ENCODE measurements around the gene ZBTB32.
"Not testable (repeated sequence)": the region's sequence is repeated elsewhere in the genome, so short reads cannot be mapped to it uniquely, and the experiment has no call there.

Gene ZBTB32

DNA sequence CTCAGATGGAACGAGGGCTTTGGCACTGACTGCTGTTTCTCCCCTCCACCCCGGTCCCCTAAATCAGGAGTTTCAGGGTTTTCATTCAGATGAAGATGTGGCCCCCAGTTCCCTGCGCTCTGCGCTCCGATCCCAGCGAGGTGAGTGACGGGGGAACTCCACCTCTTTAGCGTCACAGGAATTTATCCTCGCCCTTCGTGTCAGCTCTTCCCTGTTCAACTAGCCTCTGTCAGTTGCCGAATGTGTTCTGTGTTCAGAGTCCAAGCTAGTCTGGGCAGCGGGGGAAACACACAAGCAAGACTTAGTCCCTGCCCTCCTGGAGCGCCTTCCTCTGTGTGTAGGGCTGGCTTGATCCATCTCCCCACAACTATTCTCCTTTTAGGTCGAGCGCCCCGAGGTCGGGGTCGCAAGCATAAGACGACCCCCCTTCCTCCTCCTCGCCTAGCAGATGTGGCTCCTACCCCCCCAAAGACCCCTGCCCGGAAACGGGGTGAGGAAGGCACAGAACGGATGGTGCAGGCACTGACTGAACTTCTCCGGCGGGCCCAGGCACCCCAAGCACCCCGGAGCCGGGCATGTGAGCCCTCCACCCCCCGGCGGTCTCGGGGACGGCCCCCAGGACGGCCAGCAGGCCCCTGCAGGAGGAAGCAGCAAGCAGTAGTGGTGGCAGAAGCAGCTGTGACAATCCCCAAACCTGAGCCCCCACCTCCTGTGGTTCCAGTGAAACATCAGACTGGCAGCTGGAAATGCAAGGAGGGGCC lies 15.2 kb downstream of the ZBTB32 start:
- in situ Hi-C loops (cut with MboI; ENCODE audit: low sequenced_read_pairs) = no loop called here

DNA sequence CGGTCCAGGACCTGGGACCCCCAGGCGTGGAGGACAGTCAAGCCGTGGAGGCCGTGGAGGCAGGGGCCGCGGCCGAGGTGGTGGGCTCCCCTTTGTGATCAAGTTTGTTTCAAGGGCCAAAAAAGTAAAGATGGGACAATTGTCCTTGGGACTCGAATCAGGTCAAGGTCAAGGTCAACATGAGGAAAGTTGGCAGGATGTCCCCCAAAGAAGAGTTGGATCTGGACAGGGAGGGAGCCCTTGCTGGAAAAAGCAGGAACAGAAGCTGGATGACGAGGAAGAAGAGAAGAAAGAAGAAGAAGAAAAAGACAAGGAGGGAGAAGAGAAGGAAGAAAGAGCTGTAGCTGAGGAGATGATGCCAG lies 15.8 kb downstream of the ZBTB32 start:
- in situ Hi-C loops (cut with MboI; ENCODE audit: low sequenced_read_pairs) = no loop called here

GRCh38 chr19:35720648-35721047 lies 16.3 kb downstream of the ZBTB32 start:
- in situ Hi-C loops (cut with MboI; ENCODE audit: low sequenced_read_pairs) = no loop called here

DNA sequence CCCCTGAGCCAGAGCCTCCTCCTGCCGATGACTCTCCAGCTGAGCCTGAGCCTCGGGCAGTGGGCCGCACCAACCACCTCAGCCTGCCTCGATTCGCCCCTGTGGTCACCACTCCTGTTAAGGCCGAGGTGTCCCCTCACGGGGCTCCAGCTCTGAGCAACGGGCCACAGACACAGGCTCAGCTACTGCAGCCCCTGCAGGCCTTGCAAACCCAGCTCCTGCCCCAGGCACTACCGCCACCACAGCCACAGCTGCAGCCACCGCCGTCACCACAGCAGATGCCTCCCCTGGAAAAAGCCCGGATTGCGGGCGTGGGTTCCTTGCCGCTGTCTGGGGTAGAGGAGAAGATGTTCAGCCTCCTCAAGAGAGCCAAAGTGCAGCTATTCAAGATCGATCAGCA lies 17.0 kb downstream of the ZBTB32 start:
- in situ Hi-C loops (cut with MboI; ENCODE audit: low sequenced_read_pairs) = no loop called here

- in situ Hi-C loops (cut with MboI; ENCODE audit: low sequenced_read_pairs) = no loop called here
Observed at GRCh38 chr19:35722461-35722860, 18.1 kb downstream of the ZBTB32 start.

- in situ Hi-C loops (cut with MboI; ENCODE audit: low sequenced_read_pairs) = no loop called here
Observed at GRCh38 chr19:35722897-35723296, 18.5 kb downstream of the ZBTB32 start.

DNA sequence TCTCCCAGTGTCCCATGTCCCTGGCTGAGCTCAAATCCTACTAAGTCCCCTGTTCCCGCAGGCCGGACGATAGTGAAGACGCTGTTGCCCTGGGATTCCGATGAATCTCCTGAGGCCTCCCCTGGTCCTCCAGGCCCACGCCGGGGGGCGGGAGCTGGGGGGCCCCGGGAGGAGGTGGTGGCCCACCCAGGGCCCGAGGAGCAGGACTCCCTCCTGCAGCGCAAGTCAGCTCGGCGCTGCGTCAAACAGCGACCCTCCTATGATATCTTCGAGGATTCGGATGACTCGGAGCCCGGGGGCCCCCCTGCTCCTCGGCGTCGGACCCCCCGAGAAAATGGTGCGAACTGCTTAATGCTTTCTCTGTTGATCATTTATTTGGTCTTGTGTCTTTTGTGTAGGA lies 19.3 kb downstream of the ZBTB32 start:
- in situ Hi-C loops (cut with MboI; ENCODE audit: low sequenced_read_pairs) = no loop called here

- in situ Hi-C loops (cut with MboI; ENCODE audit: low sequenced_read_pairs) = not testable (repeated sequence)
Observed at GRCh38 chr19:35724132-35724531, 19.8 kb downstream of the ZBTB32 start.

GRCh38 chr19:35724560-35724959 lies 20.2 kb downstream of the ZBTB32 start:
- in situ Hi-C loops (cut with MboI; ENCODE audit: low sequenced_read_pairs) = no loop called here

- in situ Hi-C loops (cut with MboI; ENCODE audit: low sequenced_read_pairs) = no loop called here
Observed at GRCh38 chr19:35725216-35725861, 21.0 kb downstream of the ZBTB32 start.

DNA sequence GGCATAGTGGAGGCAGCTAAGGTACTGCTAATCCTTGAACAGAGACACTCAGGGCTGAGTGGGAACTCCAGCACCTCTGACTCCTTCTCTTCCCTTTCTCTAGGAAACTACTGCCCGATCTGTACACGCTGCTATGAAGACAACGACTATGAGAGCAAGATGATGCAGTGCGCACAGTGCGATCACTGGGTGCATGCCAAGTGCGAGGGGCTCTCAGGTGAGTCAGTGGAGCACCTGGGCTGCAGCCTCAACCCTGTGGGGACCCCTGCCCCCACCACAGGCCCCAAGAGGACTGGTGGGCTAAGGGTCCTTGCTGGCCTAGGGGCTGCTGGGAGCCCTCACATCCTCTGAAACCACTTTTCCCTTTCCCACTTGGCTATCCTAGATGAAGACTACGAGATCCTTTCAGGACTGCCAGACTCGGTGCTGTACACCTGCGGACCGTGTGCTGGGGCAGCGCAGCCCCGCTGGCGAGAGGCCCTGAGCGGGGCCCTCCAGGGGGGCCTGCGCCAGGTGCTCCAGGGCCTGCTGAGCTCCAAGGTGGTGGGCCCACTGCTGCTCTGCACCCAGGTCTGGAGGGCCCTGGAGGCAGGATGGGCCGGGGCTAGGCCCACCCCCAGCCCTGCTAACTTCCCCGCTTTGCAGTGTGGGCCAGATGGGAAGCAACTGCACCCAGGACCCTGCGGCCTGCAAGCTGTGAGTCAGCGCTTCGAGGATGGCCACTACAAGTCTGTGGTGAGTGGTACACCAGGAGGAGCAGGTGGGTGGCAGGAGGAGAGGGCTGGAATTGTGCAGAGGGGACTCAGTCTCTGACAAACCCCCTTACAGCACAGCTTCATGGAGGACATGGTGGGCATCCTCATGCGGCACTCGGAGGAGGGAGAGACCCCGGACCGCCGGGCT lies 22.9 kb downstream of the ZBTB32 start:
- in situ Hi-C loops (cut with MboI; ENCODE audit: low sequenced_read_pairs) = no loop called here

- in situ Hi-C loops (cut with MboI; ENCODE audit: low sequenced_read_pairs) = no loop called here
Observed at GRCh38 chr19:35727956-35728706, 23.8 kb downstream of the ZBTB32 start.

DNA sequence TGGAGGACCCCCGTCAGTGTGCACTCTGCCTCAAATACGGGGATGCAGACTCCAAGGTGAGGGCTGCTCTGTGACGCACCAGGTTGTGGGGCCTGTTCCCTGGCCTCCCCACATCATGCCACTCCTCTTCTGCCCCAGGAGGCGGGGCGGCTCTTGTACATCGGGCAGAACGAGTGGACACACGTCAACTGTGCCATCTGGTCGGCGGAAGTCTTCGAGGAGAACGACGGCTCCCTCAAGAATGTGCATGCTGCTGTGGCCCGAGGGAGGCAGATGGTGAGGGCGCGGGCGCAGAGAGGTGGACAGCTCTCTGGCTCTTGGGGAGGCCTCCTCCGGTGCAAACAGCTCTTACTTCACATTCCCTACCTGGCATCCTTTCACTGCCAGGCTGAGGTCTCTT lies 24.7 kb downstream of the ZBTB32 start:
- in situ Hi-C loops (cut with MboI; ENCODE audit: low sequenced_read_pairs) = no loop called here

- in situ Hi-C loops (cut with MboI; ENCODE audit: low sequenced_read_pairs) = no loop called here
Observed at GRCh38 chr19:35729763-35730162, 25.4 kb downstream of the ZBTB32 start.

- in situ Hi-C loops (cut with MboI; ENCODE audit: low sequenced_read_pairs) = no loop called here
Observed at GRCh38 chr19:35730326-35730725, 26.0 kb downstream of the ZBTB32 start.

DNA sequence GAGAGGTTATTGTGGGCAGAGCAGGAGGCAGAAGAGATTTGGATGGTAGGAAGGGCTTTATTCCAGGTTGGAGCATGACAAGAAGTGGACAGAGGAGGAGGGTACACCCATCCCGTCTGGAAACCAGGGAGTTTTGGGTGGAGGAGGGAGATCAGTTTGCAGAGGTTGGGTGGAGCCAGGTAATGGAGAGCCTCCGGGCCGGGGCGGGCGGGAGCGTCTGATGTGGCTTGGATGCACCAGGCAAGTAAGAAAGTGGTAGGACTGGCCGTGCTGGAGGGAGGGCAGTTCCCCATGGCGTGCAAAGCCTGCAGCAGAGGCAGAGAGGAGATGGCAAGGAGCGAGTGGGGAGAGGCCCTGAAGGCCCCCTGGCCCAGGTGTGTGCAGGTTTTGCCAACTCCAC lies 27.0 kb downstream of the ZBTB32 start:
- in situ Hi-C loops (cut with MboI; ENCODE audit: low sequenced_read_pairs) = no loop called here

- in situ Hi-C loops (cut with MboI; ENCODE audit: low sequenced_read_pairs) = no loop called here
Observed at GRCh38 chr19:35731779-35732405, 27.5 kb downstream of the ZBTB32 start.

DNA sequence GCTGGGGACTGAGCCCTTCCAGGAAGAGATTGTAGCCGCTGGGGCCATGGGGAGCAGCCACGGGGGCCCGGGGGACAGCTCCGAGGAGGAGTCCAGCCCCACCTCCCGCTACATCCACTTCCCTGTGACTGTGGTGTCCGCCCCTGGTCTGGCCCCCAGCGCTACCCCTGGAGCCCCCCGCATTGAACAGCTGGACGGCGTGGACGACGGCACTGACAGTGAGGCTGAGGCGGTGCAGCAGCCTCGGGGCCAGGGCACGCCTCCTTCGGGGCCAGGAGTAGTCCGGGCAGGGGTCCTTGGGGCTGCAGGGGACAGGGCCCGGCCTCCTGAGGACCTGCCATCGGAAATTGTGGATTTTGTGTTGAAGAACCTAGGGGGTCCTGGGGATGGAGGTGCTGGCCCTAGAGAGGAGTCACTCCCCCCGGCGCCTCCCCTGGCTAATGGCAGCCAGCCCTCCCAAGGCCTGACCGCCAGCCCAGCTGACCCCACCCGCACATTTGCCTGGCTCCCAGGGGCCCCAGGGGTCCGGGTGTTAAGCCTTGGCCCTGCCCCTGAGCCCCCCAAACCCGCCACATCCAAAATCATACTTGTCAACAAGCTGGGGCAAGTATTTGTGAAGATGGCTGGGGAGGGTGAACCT lies 28.3 kb downstream of the ZBTB32 start:
- in situ Hi-C loops (cut with MboI; ENCODE audit: low sequenced_read_pairs) = no loop called here

DNA sequence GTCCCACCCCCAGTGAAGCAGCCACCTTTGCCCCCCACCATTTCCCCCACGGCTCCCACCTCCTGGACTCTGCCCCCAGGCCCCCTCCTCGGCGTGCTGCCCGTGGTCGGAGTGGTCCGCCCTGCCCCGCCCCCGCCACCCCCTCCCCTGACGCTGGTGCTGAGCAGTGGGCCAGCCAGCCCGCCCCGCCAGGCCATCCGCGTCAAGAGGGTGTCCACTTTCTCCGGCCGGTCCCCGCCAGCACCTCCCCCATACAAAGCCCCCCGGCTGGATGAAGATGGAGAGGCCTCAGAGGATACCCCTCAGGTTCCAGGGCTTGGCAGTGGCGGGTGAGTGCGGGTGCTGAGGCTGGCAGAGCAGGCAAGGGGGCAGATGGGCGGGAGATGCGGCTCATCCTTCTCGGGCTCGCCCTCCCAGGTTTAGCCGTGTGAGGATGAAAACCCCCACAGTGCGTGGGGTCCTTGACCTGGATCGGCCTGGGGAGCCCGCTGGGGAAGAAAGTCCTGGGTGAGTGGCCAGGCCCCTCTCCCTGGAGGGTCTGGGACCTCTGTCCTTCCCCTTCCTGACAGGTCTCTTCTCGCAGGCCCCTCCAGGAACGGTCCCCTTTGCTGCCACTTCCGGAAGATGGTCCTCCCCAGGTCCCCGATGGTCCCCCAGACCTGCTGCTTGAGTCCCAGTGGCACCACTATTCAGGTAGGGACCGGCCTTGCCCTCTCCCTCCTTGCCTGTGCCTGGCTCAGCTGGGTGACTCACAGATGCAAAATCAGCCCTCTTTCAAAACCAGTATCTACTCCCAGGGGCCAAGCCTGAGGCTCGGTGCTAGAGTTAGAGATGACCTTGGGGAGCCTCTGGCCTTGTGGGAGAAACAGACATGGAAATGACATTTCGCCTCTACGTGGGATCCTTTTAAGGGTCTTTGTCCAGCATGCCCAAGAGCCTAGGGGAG lies 29.1 kb downstream of the ZBTB32 start:
- in situ Hi-C loops (cut with MboI; ENCODE audit: low sequenced_read_pairs) = no loop called here

Data from hTERT RPE-1 (cell line).